HEK293 (cell line): ENCODE results near the gene RCAN2.

Source experiments
- CTCF ChIA-PET: fragments of 350-600 bp; formaldehyde crosslinking; extraction: SDS; loops from one replicate; lab custom pipeline; 2021; ENCODE audit warnings: antibody characterized with exemption; lab: Yijun Ruan, JAX
- POLR2A ChIA-PET: fragments of 300-600 bp; formaldehyde crosslinking; extraction: SDS; loops from one replicate; lab custom pipeline; 2020; ENCODE audit warnings: antibody characterized with exemption, inconsistent platforms; lab: Yijun Ruan, JAX
- H3K27ac ChIP-seq: fragments of 200-500 bp; sonication (Bioruptor generic); 2 replicates; pipeline ENCODE4 v1.5.1; 2014; ENCODE audit warnings: low read depth, low read length, control low read depth, inconsistent platforms; ENCODE audit errors: extremely low read depth
- H3K36me3 ChIP-seq, 2 experiments: fragments of 200-500 bp in 1 of 2; sonication (Bioruptor generic) in 1 of 2; 1 replicate in 1 of 2; 2 replicates in 1 of 2; pipeline ENCODE4 v1.5.1; 2014 to 2017; ENCODE audit warnings: inconsistent platforms in 2 of 2, low read length in 2 of 2; ENCODE audit not compliant: control insufficient read depth in 2 of 2, insufficient read depth in 1 of 2
- H3K4me1 ChIP-seq: fragments of 200-500 bp; sonication (Bioruptor generic); 2 replicates; pipeline ENCODE4 v1.5.1; 2014; ENCODE audit warnings: mild to moderate bottlenecking, low read length, inconsistent platforms; ENCODE audit not compliant: control insufficient read depth, insufficient read depth
- H3K4me3 ChIP-seq: 2 replicates; pipeline ENCODE4 v1.5.1; 2011; ENCODE audit warnings: low read depth, mild to moderate bottlenecking, control low read depth, low read length, moderate library complexity
- H3K9me3 ChIP-seq: fragments of 200-500 bp; sonication (Bioruptor generic); 2 replicates; pipeline ENCODE4 v1.5.1; 2014; ENCODE audit warnings: low read depth, low read length, inconsistent platforms; ENCODE audit not compliant: control insufficient read depth, insufficient read depth
- SCRT1 ChIP-seq: fragments of 450-650 bp; formaldehyde crosslinking; IDR thresholded peaks from 2 replicates; pipeline ENCODE4 v1.5.1; 2016; ENCODE audit warnings: missing biosample characterization, missing genetic modification characterization, borderline replicate concordance
- ZBTB17 ChIP-seq: fragments of 450-650 bp; formaldehyde crosslinking; IDR thresholded peaks from 2 replicates; pipeline ENCODE4 v1.5.1; 2016; ENCODE audit warnings: missing biosample characterization, missing genetic modification characterization
- ZBTB7A ChIP-seq: fragments of 450-650 bp; formaldehyde crosslinking; IDR thresholded peaks from 2 replicates; pipeline ENCODE4 v1.5.1; 2016; ENCODE audit warnings: low read depth, missing biosample characterization, missing genetic modification characterization
- ZFP41 ChIP-seq: fragments of 450-650 bp; formaldehyde crosslinking; IDR thresholded peaks from 2 replicates; pipeline ENCODE4 v1.5.1; 2016; ENCODE audit warnings: missing biosample characterization, missing genetic modification characterization, borderline replicate concordance
- ZFP69B ChIP-seq: fragments of 450-650 bp; formaldehyde crosslinking; IDR thresholded peaks from 2 replicates; pipeline ENCODE4 v1.5.1; 2016; ENCODE audit warnings: missing biosample characterization, missing genetic modification characterization
- ZNF133 ChIP-seq: fragments of 450-650 bp; formaldehyde crosslinking; IDR thresholded peaks from 2 replicates; pipeline ENCODE4 v1.5.1; 2016; ENCODE audit warnings: missing biosample characterization, missing genetic modification characterization
- ZNF138 ChIP-seq: fragments of 450-650 bp; formaldehyde crosslinking; IDR thresholded peaks from 2 replicates; pipeline ENCODE4 v1.5.1; 2016; ENCODE audit warnings: missing biosample characterization, missing genetic modification characterization, borderline replicate concordance
- ZNF202 ChIP-seq: fragments of 450-650 bp; formaldehyde crosslinking; IDR thresholded peaks from 2 replicates; pipeline ENCODE4 v1.5.1; 2016; ENCODE audit warnings: missing biosample characterization, missing genetic modification characterization, borderline replicate concordance
- ZNF221 ChIP-seq: fragments of 450-650 bp; formaldehyde crosslinking; IDR thresholded peaks from 2 replicates; pipeline ENCODE4 v1.5.1; 2017; ENCODE audit warnings: missing biosample characterization, missing genetic modification characterization, borderline replicate concordance
- ZNF302 ChIP-seq: fragments of 450-650 bp; formaldehyde crosslinking; IDR thresholded peaks from 2 replicates; pipeline ENCODE4 v1.5.1; 2016; ENCODE audit warnings: missing biosample characterization, missing genetic modification characterization, low read depth
- ZNF629 ChIP-seq: fragments of 450-650 bp; formaldehyde crosslinking; IDR thresholded peaks from 2 replicates; pipeline ENCODE4 v1.5.1; 2017; ENCODE audit warnings: missing biosample characterization, missing genetic modification characterization
- ZNF660 ChIP-seq: fragments of 450-650 bp; IDR thresholded peaks from 2 replicates; pipeline ENCODE4 v1.5.1; 2018; ENCODE audit warnings: missing biosample characterization, mild to moderate bottlenecking, missing genetic modification characterization
- ZNF747 ChIP-seq: fragments of 450-650 bp; formaldehyde crosslinking; IDR thresholded peaks from 2 replicates; pipeline ENCODE4 v1.5.1; 2016; ENCODE audit warnings: missing biosample characterization, missing genetic modification characterization
- ZNF768 ChIP-seq: fragments of 450-650 bp; formaldehyde crosslinking; IDR thresholded peaks from 2 replicates; pipeline ENCODE4 v1.5.1; 2018; ENCODE audit warnings: missing biosample characterization, mild to moderate bottlenecking, missing genetic modification characterization
- ZNF837 ChIP-seq: fragments of 450-650 bp; formaldehyde crosslinking; IDR thresholded peaks from 2 replicates; pipeline ENCODE4 v1.5.1; 2016; ENCODE audit warnings: missing biosample characterization, missing genetic modification characterization
- ZNF843 ChIP-seq: fragments of 450-650 bp; formaldehyde crosslinking; IDR thresholded peaks from 2 replicates; pipeline ENCODE4 v1.5.1; 2016; ENCODE audit warnings: missing biosample characterization, missing genetic modification characterization
- TF ChIP-seq, protein P1 (sequence below): fragments of 450-650 bp; formaldehyde crosslinking; IDR thresholded peaks from 2 replicates; pipeline ENCODE4 v1.5.1; 2017; ENCODE audit warnings: missing biosample characterization, missing genetic modification characterization
- TF ChIP-seq, protein P2 (sequence below): fragments of 450-650 bp; formaldehyde crosslinking; IDR thresholded peaks from 2 replicates; pipeline ENCODE4 v1.5.1; 2016; ENCODE audit warnings: missing biosample characterization, missing genetic modification characterization
- TF ChIP-seq, protein P3 (sequence below): fragments of 450-650 bp; formaldehyde crosslinking; IDR thresholded peaks from 2 replicates; pipeline ENCODE4 v1.5.1; 2016; ENCODE audit warnings: missing biosample characterization, missing genetic modification characterization
- TF ChIP-seq, protein P4 (sequence below): fragments of 450-650 bp; formaldehyde crosslinking; IDR thresholded peaks from 2 replicates; pipeline ENCODE4 v1.5.1; 2016; ENCODE audit warnings: missing biosample characterization, missing genetic modification characterization

Gene RCAN2

DNA sequence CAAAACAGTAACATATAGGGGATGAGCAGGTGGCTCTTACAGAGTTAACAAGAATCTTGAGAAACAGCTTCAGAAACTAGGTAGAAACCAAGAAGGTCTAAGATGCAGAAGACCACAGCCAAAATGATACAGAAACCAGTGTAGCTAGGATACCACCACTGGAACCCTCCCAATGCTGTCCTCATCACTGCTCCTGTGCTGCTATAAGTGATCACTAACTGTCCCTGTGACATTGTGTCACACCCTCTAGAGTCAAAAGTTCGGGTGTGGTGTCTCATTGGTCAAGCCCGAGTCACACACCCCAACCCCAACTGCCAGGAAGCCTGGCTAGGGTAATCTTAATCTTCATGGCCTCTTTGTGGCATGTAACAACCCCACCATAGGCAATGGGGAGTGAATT lies 153.1 kb downstream of the RCAN2 start:
- Histone ChIP-seq H3K9me3 (no peaks in the 10 kb centered on the region), H3K4me3 (no peak overlapping the region), H3K36me3 (no peaks in the 10 kb centered on the region), H3K4me1 (no peaks in the 10 kb centered on the region), H3K27ac (no peak overlapping the region)
- POLR2A ChIA-PET, result no interaction called here
- CTCF ChIA-PET, result interaction anchor here (0.9 kb wide), 1 partner anchor 72 kb away, joined by 3 read pairs; no protein-coding TSS in a partner anchor
- TF ChIP-seq ZFP69B (tag by site-specific recombination), result no peak
- no peak for TF ChIP-seq ZNF843 (tag by site-specific recombination)
- TF ChIP-seq, protein P1, sequence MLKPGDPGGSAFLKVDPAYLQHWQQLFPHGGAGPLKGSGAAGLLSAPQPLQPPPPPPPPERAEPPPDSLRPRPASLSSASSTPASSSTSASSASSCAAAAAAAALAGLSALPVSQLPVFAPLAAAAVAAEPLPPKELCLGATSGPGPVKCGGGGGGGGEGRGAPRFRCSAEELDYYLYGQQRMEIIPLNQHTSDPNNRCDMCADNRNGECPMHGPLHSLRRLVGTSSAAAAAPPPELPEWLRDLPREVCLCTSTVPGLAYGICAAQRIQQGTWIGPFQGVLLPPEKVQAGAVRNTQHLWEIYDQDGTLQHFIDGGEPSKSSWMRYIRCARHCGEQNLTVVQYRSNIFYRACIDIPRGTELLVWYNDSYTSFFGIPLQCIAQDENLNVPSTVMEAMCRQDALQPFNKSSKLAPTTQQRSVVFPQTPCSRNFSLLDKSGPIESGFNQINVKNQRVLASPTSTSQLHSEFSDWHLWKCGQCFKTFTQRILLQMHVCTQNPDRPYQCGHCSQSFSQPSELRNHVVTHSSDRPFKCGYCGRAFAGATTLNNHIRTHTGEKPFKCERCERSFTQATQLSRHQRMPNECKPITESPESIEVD (tag by site-specific recombination), result no peak
- TF ChIP-seq ZNF133 (tag by site-specific recombination), result no peak
- TF ChIP-seq, protein P2, sequence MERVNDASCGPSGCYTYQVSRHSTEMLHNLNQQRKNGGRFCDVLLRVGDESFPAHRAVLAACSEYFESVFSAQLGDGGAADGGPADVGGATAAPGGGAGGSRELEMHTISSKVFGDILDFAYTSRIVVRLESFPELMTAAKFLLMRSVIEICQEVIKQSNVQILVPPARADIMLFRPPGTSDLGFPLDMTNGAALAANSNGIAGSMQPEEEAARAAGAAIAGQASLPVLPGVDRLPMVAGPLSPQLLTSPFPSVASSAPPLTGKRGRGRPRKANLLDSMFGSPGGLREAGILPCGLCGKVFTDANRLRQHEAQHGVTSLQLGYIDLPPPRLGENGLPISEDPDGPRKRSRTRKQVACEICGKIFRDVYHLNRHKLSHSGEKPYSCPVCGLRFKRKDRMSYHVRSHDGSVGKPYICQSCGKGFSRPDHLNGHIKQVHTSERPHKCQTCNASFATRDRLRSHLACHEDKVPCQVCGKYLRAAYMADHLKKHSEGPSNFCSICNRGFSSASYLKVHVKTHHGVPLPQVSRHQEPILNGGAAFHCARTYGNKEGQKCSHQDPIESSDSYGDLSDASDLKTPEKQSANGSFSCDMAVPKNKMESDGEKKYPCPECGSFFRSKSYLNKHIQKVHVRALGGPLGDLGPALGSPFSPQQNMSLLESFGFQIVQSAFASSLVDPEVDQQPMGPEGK (tag by site-specific recombination), result no peak
- no peak for TF ChIP-seq ZBTB17 (tag by site-specific recombination)
- TF ChIP-seq ZNF768 (tag by site-specific recombination), result no peak
- TF ChIP-seq ZFP41 (tag by site-specific recombination), result no peak
- TF ChIP-seq SCRT1 (tag by site-specific recombination), result no peak
- no peak for TF ChIP-seq ZNF221
- TF ChIP-seq ZNF138 (tag by site-specific recombination), result no peak
- TF ChIP-seq ZNF747, result no peak
- TF ChIP-seq, protein P3, sequence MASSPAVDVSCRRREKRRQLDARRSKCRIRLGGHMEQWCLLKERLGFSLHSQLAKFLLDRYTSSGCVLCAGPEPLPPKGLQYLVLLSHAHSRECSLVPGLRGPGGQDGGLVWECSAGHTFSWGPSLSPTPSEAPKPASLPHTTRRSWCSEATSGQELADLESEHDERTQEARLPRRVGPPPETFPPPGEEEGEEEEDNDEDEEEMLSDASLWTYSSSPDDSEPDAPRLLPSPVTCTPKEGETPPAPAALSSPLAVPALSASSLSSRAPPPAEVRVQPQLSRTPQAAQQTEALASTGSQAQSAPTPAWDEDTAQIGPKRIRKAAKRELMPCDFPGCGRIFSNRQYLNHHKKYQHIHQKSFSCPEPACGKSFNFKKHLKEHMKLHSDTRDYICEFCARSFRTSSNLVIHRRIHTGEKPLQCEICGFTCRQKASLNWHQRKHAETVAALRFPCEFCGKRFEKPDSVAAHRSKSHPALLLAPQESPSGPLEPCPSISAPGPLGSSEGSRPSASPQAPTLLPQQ (tag by site-specific recombination), result no peak
- TF ChIP-seq ZNF302 (tag by site-specific recombination), result no peak
- TF ChIP-seq ZBTB7A, result no peak
- no peak for TF ChIP-seq ZNF837
- no peak for TF ChIP-seq ZNF202
- TF ChIP-seq, protein P4, sequence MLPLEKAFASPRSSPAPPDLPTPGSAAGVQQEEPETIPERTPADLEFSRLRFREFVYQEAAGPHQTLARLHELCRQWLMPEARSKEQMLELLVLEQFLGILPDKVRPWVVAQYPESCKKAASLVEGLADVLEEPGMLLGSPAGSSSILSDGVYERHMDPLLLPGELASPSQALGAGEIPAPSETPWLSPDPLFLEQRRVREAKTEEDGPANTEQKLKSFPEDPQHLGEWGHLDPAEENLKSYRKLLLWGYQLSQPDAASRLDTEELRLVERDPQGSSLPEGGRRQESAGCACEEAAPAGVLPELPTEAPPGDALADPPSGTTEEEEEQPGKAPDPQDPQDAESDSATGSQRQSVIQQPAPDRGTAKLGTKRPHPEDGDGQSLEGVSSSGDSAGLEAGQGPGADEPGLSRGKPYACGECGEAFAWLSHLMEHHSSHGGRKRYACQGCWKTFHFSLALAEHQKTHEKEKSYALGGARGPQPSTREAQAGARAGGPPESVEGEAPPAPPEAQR (tag by site-specific recombination), result no peak
- TF ChIP-seq ZNF629 (tag by site-specific recombination), result no peak

DNA sequence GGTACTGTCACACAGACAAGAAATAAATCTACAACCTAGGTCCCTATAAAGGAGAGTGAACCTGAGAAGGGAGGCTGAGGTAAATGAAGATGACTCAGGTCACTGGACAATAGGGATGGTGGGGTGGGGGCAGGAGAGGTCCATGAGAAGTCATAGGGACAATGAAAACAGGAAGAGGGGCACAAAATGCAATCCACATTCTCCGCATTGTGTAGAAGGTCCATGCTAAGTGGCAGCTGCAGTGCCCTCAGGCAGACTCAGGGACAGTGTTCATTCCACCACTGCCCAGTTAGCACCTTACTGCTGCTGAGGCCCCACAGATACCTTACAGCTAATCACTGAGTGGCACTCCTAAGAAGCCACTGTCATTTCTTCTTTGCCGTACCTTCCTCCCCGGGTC lies 156.8 kb downstream of the RCAN2 start:
- CTCF ChIA-PET, result interaction anchor here (0.6 to 1.6 kb wide), 3 partner anchors 14 to 1210 kb away, joined by 3 read pairs; partner anchors contain the start of gene RCAN2
- H3K36me3 ChIP-seq, result no peaks in the 10 kb centered on the region
- POLR2A ChIA-PET, result no interaction called here
- no peak for TF ChIP-seq ZNF660 (tag by site-specific recombination)
- no peak overlapping the region for H3K27ac ChIP-seq
- no peaks in the 10 kb centered on the region for H3K9me3 ChIP-seq
- H3K4me3 ChIP-seq, result no peak overlapping the region
- no peaks in the 10 kb centered on the region for H3K4me1 ChIP-seq
